Measurements from ENCODE around the gene ACOXL.

The ACOXL gene

DNA sequence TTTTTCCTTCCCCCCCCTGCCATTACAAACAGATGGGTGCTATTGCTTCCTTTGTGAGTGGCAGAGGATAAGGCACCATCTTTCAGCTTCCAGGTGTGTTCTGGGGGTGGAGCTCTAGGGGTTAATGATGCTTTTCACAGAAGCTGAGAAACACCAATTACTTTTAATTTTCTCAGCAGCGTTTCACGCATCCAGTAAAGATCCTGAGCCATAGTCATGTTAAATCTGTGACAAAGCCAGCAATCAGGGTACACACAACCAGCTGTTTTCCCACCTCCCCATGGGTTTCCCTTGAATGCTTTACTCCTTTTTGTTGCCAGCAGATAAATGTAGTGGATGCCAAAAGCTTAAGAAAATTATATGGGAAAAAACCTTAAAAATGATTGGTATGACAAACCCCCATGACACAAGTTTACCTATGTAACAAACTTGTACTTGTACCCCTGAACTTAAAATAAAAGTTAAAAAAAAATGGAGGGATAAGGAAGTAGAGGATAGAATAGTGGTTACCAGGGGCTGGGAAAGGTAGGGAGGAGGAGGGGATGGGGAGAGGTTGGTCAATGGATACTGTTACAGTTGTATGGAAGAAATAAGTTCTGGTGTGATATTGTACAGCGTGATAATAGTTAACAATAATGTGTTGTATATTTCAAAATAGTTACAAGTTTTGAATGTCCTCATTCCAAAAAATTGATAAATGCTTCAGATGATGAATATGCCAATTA is 70.0 kb downstream of the ACOXL start:
- TF ChIP-seq, protein P1, sequence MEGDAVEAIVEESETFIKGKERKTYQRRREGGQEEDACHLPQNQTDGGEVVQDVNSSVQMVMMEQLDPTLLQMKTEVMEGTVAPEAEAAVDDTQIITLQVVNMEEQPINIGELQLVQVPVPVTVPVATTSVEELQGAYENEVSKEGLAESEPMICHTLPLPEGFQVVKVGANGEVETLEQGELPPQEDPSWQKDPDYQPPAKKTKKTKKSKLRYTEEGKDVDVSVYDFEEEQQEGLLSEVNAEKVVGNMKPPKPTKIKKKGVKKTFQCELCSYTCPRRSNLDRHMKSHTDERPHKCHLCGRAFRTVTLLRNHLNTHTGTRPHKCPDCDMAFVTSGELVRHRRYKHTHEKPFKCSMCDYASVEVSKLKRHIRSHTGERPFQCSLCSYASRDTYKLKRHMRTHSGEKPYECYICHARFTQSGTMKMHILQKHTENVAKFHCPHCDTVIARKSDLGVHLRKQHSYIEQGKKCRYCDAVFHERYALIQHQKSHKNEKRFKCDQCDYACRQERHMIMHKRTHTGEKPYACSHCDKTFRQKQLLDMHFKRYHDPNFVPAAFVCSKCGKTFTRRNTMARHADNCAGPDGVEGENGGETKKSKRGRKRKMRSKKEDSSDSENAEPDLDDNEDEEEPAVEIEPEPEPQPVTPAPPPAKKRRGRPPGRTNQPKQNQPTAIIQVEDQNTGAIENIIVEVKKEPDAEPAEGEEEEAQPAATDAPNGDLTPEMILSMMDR (IDR thresholded peaks at IDR 0.05; ENCODE audit: low read depth, low read length, missing control alignments) = no peak
- no peak overlapping the region for H3K4me3 ChIP-seq (ENCODE audit: low read depth, low read length)
- DNase-seq (ENCODE audit: low read depth) = no peak

DNA sequence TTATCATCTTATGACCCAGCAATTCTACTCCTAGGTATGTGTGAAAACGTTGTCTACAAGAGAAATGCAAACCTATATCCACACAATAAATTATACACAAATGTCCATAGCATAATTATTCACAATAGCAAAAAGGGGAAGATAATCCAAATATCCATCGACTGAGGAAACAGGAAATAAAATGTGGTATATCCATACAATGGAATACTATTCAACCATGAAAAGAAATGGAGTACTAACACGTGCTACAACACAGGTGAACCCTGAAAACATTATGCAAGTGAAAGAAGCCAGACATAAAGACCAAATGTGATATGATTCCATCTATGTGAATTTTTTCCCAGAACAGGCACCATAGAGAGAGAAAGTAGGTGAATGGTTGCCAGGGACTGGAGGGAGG is 72.1 kb downstream of the ACOXL start:
- no peak overlapping the region for H3K4me3 ChIP-seq (ENCODE audit: low read depth, low read length)
- DNase-seq (ENCODE audit: low read depth) = no peak
- TF ChIP-seq, protein P1 (IDR thresholded peaks at IDR 0.05; ENCODE audit: low read depth, low read length, missing control alignments) = no peak

DNA sequence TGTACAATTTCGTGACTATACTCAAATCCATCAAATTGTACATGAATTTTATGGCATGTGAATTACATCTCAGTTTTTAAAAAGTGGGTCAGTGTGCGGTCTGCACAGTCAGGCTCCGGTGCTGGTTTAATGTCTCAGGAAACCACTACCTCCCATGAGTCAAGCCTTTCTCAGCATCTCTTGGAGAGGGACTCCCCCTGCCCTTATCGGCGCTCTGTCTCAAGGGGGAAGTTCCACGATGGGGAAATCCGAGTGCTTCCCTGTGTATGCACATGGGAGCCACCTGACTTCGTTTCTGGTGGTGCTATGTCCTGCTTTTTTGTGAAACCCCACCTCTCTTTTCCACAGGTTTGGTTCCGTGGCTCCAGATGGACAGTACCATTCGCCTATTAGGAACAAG is 72.5 kb downstream of the ACOXL start:
- no peak overlapping the region for H3K4me3 ChIP-seq (ENCODE audit: low read depth, low read length)
- TF ChIP-seq, protein P1 (IDR thresholded peaks at IDR 0.05; ENCODE audit: low read depth, low read length, missing control alignments) = no peak
- peak; percentile 31 for DNase-seq (ENCODE audit: low read depth)

DNA sequence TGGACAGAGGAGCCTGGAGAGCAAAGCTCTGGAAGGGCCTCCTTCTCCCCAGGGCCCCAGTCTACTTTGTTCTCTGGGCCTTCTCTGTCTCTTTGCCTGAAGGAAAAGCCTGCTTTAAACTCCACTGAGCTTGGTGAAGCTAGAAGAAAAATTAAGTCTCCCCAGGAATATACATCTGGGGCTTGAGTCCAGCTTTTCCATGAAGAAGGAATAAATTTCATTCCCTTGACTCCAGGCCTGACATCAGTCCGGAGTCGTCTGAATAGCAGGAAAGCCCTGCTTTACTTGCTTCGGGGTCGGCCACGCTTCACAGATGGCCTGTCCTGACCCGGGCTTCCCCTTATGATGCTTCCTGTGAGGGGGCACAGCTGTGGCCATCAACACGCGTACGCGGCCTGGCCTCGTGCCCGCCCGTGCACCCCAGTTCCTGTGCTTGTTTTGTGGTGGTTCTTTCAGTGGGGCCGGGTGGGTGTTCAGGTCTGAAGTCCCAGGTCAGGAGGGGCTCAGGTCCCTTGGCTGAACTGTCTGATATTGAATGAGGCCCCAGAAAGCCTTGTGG is 73.6 kb downstream of the ACOXL start:
- no peak for DNase-seq (ENCODE audit: low read depth)
- no peak overlapping the region for H3K4me3 ChIP-seq (ENCODE audit: low read depth, low read length)
- TF ChIP-seq, protein P1 (IDR thresholded peaks at IDR 0.05; ENCODE audit: low read depth, low read length, missing control alignments) = no peak

DNA sequence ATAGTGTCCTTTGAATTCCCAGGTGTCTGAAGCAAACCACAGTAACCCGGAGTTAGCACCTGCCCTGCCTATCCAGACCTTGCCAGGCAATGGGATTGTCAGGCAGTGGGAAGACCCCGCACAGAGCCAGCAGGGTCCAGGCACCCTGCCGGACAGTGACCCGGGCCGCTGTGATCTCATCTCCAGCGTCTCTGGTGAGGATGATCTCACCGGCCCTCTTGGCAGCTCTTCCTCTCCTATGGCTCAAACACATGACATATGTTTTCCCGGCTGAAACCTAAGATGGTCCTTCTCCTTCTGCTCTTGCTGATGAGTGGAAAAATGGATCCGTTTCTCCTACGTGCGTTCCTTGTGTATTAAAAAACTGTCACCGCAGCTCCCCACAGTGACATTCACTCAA is 75.1 kb downstream of the ACOXL start:
- DNase-seq (ENCODE audit: low read depth) = no peak
- TF ChIP-seq, protein P1 (IDR thresholded peaks at IDR 0.05; ENCODE audit: low read depth, low read length, missing control alignments) = no peak
- no peak overlapping the region for H3K4me3 ChIP-seq (ENCODE audit: low read depth, low read length)

DNA sequence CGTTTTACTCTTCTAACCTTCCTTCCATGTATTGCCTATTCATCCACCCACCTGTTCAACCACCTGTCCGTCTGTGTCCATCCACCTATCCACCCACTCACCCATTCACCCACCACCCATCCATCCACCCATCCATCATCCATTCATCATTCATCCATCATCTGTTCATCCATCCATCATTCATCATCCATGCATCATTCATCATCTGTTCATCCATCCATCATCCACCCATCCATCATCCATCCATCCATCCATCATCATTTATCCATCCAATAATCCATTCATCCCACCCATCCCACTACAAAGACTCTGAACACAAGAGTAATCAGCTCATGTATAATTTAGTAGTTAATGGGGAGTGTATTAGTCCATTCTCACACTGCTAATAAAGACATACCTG is 78.0 kb downstream of the ACOXL start:
- DNase-seq (ENCODE audit: low read depth) = no peak
- no peak overlapping the region for H3K4me3 ChIP-seq (ENCODE audit: low read depth, low read length)

More for the DNA sequence above, 78.0 kb downstream of the ACOXL start:
- TF ChIP-seq, protein P1 (IDR thresholded peaks at IDR 0.05; ENCODE audit: low read depth, low read length, missing control alignments) = no peak
